ENCODE results near the gene SPRYD7.
"Not testable (repeated sequence)": the region's sequence is repeated elsewhere in the genome, so short reads cannot be mapped to it uniquely, and the experiment has no call there.

The SPRYD7 gene

GRCh38 chr13:49932066-49932465 lies 4.1 kb downstream of the SPRYD7 start:
- DNase-seq: no peak

- no peak for DNase-seq
Observed at GRCh38 chr13:49927755-49928154, 8.4 kb downstream of the SPRYD7 start.

- DNase-seq: no peak
Observed at GRCh38 chr13:49925881-49926418, 10.2 kb downstream of the SPRYD7 start.

- DNase-seq: no peak
Observed at GRCh38 chr13:49922301-49922700, 13.8 kb downstream of the SPRYD7 start.

GRCh38 chr13:49920969-49921368 lies 15.2 kb downstream of the SPRYD7 start:
- DNase-seq: not testable (repeated sequence)

GRCh38 chr13:49918106-49918505 lies 18.0 kb downstream of the SPRYD7 start:
- not testable (repeated sequence) for DNase-seq

- no peak for DNase-seq
Observed at GRCh38 chr13:49914947-49915346, 21.2 kb downstream of the SPRYD7 start.

GRCh38 chr13:49908637-49909036 lies 27.5 kb downstream of the SPRYD7 start:
- DNase-seq: no peak

- DNase-seq: no peak
Observed at GRCh38 chr13:49904729-49905456, 31.2 kb downstream of the SPRYD7 start.

- DNase-seq: no peak
Observed at GRCh38 chr13:49898792-49899191, 37.3 kb downstream of the SPRYD7 start.

GRCh38 chr13:49897713-49898112 lies 38.4 kb downstream of the SPRYD7 start:
- DNase-seq: no peak

GRCh38 chr13:49895826-49896225 lies 40.3 kb downstream of the SPRYD7 start:
- no peak for DNase-seq

GRCh38 chr13:49893591-49893990 lies 42.5 kb downstream of the SPRYD7 start:
- no peak for DNase-seq

GRCh38 chr13:49890376-49890775 lies 45.8 kb downstream of the SPRYD7 start:
- no peak for DNase-seq

GRCh38 chr13:49878682-49879081 lies 57.5 kb downstream of the SPRYD7 start:
- no peak for DNase-seq

GRCh38 chr13:49877629-49878218 lies 58.4 kb downstream of the SPRYD7 start:
- DNase-seq: no peak

- no peak for DNase-seq
Observed at GRCh38 chr13:49874430-49874829, 61.7 kb downstream of the SPRYD7 start.

- DNase-seq: no peak
Observed at GRCh38 chr13:49869519-49869918, 66.6 kb downstream of the SPRYD7 start.

- DNase-seq: no peak
Observed at GRCh38 chr13:49867834-49868233, 68.3 kb downstream of the SPRYD7 start.

- no peak for DNase-seq
Observed at GRCh38 chr13:49865218-49865617, 70.9 kb downstream of the SPRYD7 start.

GRCh38 chr13:49864509-49864908 lies 71.6 kb downstream of the SPRYD7 start:
- no peak for DNase-seq
